ENCODE data around the gene TKTL1. TPM values are rescaled to one million over a fixed set of nuclear protein-coding genes. Genes with fewer than 3 reads are reported as not detected.
"Not testable (repeated sequence)": the region's sequence is repeated elsewhere in the genome, so short reads cannot be mapped to it uniquely, and the experiment has no call there.

TKTL1 gene
- total RNA-seq, 2 experiments from 2014 or later, result 0.06 to 0.78 TPM

GRCh38 chrX:154343063-154343462 lies 47.5 kb downstream of the TKTL1 start:
- BruUV-seq (replicated peaks); H2AFZ ChIP-seq (ENCODE audit: low read length); intact Hi-C loops (cut with micrococcal nuclease; ENCODE audit: unreplicated experiment); H3K4me2 ChIP-seq (ENCODE audit: low read length); H3K27ac ChIP-seq (ENCODE audit: low read depth, low read length, poor library complexity, severe bottlenecking); H3K9me2 ChIP-seq (ENCODE audit: insufficient read depth, low read length); H3K9me3 ChIP-seq (ENCODE audit: low read length); DNase-seq (ENCODE audit: low spot score); H3K4me1 ChIP-seq (ENCODE audit: insufficient read depth, low read length, poor library complexity, severe bottlenecking); H3K79me2 ChIP-seq (ENCODE audit: insufficient read depth, low read depth, low read length); H4K20me1 ChIP-seq (ENCODE audit: insufficient read depth, low read length); CTCF ChIA-PET (ENCODE audit: unreplicated experiment); H3K36me3 ChIP-seq (ENCODE audit: insufficient read depth, low read length); POLR2A ChIA-PET; H3K4me3 ChIP-seq (ENCODE audit: low read depth, low read length, poor library complexity, severe bottlenecking): not testable (repeated sequence)

- intact Hi-C loops (cut with micrococcal nuclease; ENCODE audit: unreplicated experiment); H3K9me3 ChIP-seq (ENCODE audit: low read length); H4K20me1 ChIP-seq (ENCODE audit: insufficient read depth, low read length); BruUV-seq (replicated peaks); H3K79me2 ChIP-seq (ENCODE audit: insufficient read depth, low read depth, low read length); H2AFZ ChIP-seq (ENCODE audit: low read length); H3K4me2 ChIP-seq (ENCODE audit: low read length); CTCF ChIA-PET (ENCODE audit: unreplicated experiment); H3K27ac ChIP-seq (ENCODE audit: low read depth, low read length, poor library complexity, severe bottlenecking); H3K9me2 ChIP-seq (ENCODE audit: insufficient read depth, low read length); H3K4me3 ChIP-seq (ENCODE audit: low read depth, low read length, poor library complexity, severe bottlenecking); POLR2A ChIA-PET; H3K36me3 ChIP-seq (ENCODE audit: insufficient read depth, low read length); H3K4me1 ChIP-seq (ENCODE audit: insufficient read depth, low read length, poor library complexity, severe bottlenecking); DNase-seq (ENCODE audit: low spot score): not testable (repeated sequence)
Measured at GRCh38 chrX:154343620-154344019, 48.0 kb downstream of the TKTL1 start.

- ChIA-PET POLR2A (interaction anchor here (0.7 kb wide), 2 partner anchors 8 to 51 kb away, joined by 3 to 6 read pairs; no protein-coding TSS in a partner anchor), CTCF (ENCODE audit: unreplicated experiment) (no interaction called here)
- no TSS peak for BruUV-seq (replicated peaks)
- TF ChIP-seq EZH2phosphoT487 (IDR thresholded peaks at IDR 0.05; ENCODE audit: borderline replicate concordance, low read depth, low read length), result no peak
- no peak for TF ChIP-seq CTCF (conservative IDR thresholded peaks at IDR 0.05; ENCODE audit: low read length)
- no peak overlapping the region for H3K4me3 ChIP-seq (ENCODE audit: low read depth, low read length, poor library complexity, severe bottlenecking)
- no peaks in the 10 kb centered on the region for H3K79me2 ChIP-seq (ENCODE audit: insufficient read depth, low read depth, low read length)
- peaks cover 23% of the 10 kb centered on the region; the same call in 1 of the 2 replicates for H3K36me3 ChIP-seq (ENCODE audit: insufficient read depth, low read length)
- H4K20me1 ChIP-seq (ENCODE audit: insufficient read depth, low read length), result no peaks in the 10 kb centered on the region
- H3K9me2 ChIP-seq (ENCODE audit: insufficient read depth, low read length), result no peaks in the 10 kb centered on the region
- H3K27ac ChIP-seq (ENCODE audit: low read depth, low read length, poor library complexity, severe bottlenecking), result no peak overlapping the region
- H3K9me3 ChIP-seq (ENCODE audit: low read length), result no peaks in the 10 kb centered on the region
- no peak overlapping the region for H3K4me2 ChIP-seq (ENCODE audit: low read length)
- intact Hi-C loops (cut with micrococcal nuclease; ENCODE audit: unreplicated experiment), result no loop called here
- DNase-seq (ENCODE audit: low spot score), result no peak
- H3K4me1 ChIP-seq (ENCODE audit: insufficient read depth, low read length, poor library complexity, severe bottlenecking), result no peaks in the 10 kb centered on the region
- H2AFZ ChIP-seq (ENCODE audit: low read length), result no peak overlapping the region
Measured at GRCh38 chrX:154348114-154348531, 52.5 kb downstream of the TKTL1 start.

GRCh38 chrX:154348646-154349358 lies 53.2 kb downstream of the TKTL1 start:
- Histone ChIP-seq H2AFZ (ENCODE audit: low read length) (no peak overlapping the region), H4K20me1 (ENCODE audit: insufficient read depth, low read length) (no peaks in the 10 kb centered on the region), H3K9me3 (ENCODE audit: low read length) (no peaks in the 10 kb centered on the region), H3K36me3 (ENCODE audit: insufficient read depth, low read length) (peaks cover 30% of the 10 kb centered on the region), H3K4me3 (ENCODE audit: low read depth, low read length, poor library complexity, severe bottlenecking) (no peak overlapping the region), H3K4me2 (ENCODE audit: low read length) (no peak overlapping the region), H3K79me2 (ENCODE audit: insufficient read depth, low read depth, low read length) (no peaks in the 10 kb centered on the region), H3K4me1 (ENCODE audit: insufficient read depth, low read length, poor library complexity, severe bottlenecking) (no peaks in the 10 kb centered on the region), H3K9me2 (ENCODE audit: insufficient read depth, low read length) (no peaks in the 10 kb centered on the region), H3K27ac (ENCODE audit: low read depth, low read length, poor library complexity, severe bottlenecking) (no peak overlapping the region)
- intact Hi-C loops (cut with micrococcal nuclease; ENCODE audit: unreplicated experiment), result no loop called here
- TF ChIP-seq EZH2phosphoT487 (IDR thresholded peaks at IDR 0.05; ENCODE audit: borderline replicate concordance, low read depth, low read length), result no peak
- no peak for TF ChIP-seq CTCF (conservative IDR thresholded peaks at IDR 0.05; ENCODE audit: low read length)
- BruUV-seq (replicated peaks), result TSS peak; percentile 80
- POLR2A ChIA-PET, result no interaction called here
- CTCF ChIA-PET (ENCODE audit: unreplicated experiment), result no interaction called here
- DNase-seq (ENCODE audit: low spot score), result no peak
